K562 (cell line): ENCODE results near the gene RNF17. TPM values are rescaled to one million over a fixed set of nuclear protein-coding genes. Genes with fewer than 3 reads are reported as not detected.

Experiments
- ARID2 ChIP-seq: fragments of 450-650 bp; IDR thresholded peaks from 2 replicates; pipeline ENCODE4 v1.6.1; 2017; ENCODE audit warnings: antibody characterized with exemption, mild to moderate bottlenecking
- CBFB ChIP-seq: sonication (generic); formaldehyde crosslinking; IDR thresholded peaks from 2 replicates; pipeline ENCODE4 v1.4.0; 2020; ENCODE audit warnings: mild to moderate bottlenecking, missing genetic modification reagents
- EP400 ChIP-seq: fragments of 450-650 bp; IDR thresholded peaks from 2 replicates; pipeline ENCODE4 v1.6.1; 2017; ENCODE audit warnings: antibody characterized with exemption, mild to moderate bottlenecking, moderate library complexity
- HES1 ChIP-seq: fragments of 450-650 bp; IDR thresholded peaks from 2 replicates; pipeline ENCODE4 v1.6.1; 2016; ENCODE audit warnings: low read depth, mild to moderate bottlenecking, moderate library complexity
- OTX1 ChIP-seq: fragments of 450-650 bp; formaldehyde crosslinking; IDR thresholded peaks from 2 replicates; pipeline ENCODE4 v1.4.0; 2022; ENCODE audit warnings: mild to moderate bottlenecking
- RBM25 ChIP-seq: fragments of 200-400 bp; formaldehyde crosslinking; IDR thresholded peaks from 2 replicates; pipeline ENCODE4 v1.6.1; 2018; ENCODE audit warnings: low read length, low read depth, moderate library complexity; ENCODE audit not compliant: severe bottlenecking
- polyA plus RNA-seq, 8 experiments: library from polyadenylated mRNA; depleted of rRNA in 4 of 8; stranded (reverse) in 5 of 8; unstranded in 3 of 8; fragments of >200 nt; fragmentation: Nextera tagmentation in 2 of 8; fragmentation: Illumina TruSeq in 1 of 8; extraction: Ambion mirVana in 2 of 8; extraction: Trizol in 1 of 8; gene quantifications; 2 replicates each; pipeline versions ENCODE4 v1.2.1 to v1.2.3, GENCODE V29; 2011 to 2014; ENCODE audit warnings: inconsistent platforms in 1 of 8, missing spikeins in 1 of 8
- total RNA-seq, 7 experiments: library from RNA; depleted of rRNA in 6 of 7; stranded (reverse); fragments of >200 nt in 6 of 7; fragmentation: Illumina TruSeq in 2 of 7; extraction: Trizol in 2 of 7; gene quantifications; 2 replicates each; pipeline versions ENCODE4 v1.2.1 to v1.2.3, GENCODE V29; 2011 to 2021; ENCODE audit warnings: low replicate concordance in 1 of 7
- TF ChIP-seq, protein P1 (sequence below): sonication (generic); formaldehyde crosslinking; IDR thresholded peaks from 2 replicates; pipeline ENCODE4 v1.8.1; 2023; ENCODE audit warnings: missing genetic modification reagents, mild to moderate bottlenecking, borderline replicate concordance
- TF ChIP-seq, protein P2 (sequence below): fragments of 250-450 bp; sonication (Bioruptor Pico); IDR thresholded peaks from 2 replicates; pipeline ENCODE4 v1.5.0; 2020; ENCODE audit warnings: mild to moderate bottlenecking, borderline replicate concordance
- TF ChIP-seq, protein P3 (sequence below): sonication (generic); formaldehyde crosslinking; IDR thresholded peaks from 2 replicates; pipeline ENCODE4 v1.8.0; 2022; ENCODE audit warnings: mild to moderate bottlenecking, low read depth, missing genetic modification reagents

RNF17 gene
- total and polyA plus RNA-seq, 9 of the 15 experiments (the other 6 are each of a cell fraction or from before 2014, with no cell fraction given) = 0.11 to 0.90 (median 0.58) TPM

- no peak for TF ChIP-seq CBFB (CRISPR knock-in tag)
- no peak for TF ChIP-seq RBM25
- TF ChIP-seq HES1 = no peak
- TF ChIP-seq, protein P1, sequence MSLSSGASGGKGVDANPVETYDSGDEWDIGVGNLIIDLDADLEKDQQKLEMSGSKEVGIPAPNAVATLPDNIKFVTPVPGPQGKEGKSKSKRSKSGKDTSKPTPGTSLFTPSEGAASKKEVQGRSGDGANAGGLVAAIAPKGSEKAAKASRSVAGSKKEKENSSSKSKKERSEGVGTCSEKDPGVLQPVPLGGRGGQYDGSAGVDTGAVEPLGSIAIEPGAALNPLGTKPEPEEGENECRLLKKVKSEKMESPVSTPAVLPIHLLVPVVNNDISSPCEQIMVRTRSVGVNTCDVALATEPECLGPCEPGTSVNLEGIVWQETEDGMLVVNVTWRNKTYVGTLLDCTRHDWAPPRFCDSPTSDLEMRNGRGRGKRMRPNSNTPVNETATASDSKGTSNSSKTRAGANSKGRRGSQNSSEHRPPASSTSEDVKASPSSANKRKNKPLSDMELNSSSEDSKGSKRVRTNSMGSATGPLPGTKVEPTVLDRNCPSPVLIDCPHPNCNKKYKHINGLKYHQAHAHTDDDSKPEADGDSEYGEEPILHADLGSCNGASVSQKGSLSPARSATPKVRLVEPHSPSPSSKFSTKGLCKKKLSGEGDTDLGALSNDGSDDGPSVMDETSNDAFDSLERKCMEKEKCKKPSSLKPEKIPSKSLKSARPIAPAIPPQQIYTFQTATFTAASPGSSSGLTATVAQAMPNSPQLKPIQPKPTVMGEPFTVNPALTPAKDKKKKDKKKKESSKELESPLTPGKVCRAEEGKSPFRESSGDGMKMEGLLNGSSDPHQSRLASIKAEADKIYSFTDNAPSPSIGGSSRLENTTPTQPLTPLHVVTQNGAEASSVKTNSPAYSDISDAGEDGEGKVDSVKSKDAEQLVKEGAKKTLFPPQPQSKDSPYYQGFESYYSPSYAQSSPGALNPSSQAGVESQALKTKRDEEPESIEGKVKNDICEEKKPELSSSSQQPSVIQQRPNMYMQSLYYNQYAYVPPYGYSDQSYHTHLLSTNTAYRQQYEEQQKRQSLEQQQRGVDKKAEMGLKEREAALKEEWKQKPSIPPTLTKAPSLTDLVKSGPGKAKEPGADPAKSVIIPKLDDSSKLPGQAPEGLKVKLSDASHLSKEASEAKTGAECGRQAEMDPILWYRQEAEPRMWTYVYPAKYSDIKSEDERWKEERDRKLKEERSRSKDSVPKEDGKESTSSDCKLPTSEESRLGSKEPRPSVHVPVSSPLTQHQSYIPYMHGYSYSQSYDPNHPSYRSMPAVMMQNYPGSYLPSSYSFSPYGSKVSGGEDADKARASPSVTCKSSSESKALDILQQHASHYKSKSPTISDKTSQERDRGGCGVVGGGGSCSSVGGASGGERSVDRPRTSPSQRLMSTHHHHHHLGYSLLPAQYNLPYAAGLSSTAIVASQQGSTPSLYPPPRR = no peak
- TF ChIP-seq EP400 = no peak
- no peak for TF ChIP-seq ARID2
- TF ChIP-seq, protein P2, sequence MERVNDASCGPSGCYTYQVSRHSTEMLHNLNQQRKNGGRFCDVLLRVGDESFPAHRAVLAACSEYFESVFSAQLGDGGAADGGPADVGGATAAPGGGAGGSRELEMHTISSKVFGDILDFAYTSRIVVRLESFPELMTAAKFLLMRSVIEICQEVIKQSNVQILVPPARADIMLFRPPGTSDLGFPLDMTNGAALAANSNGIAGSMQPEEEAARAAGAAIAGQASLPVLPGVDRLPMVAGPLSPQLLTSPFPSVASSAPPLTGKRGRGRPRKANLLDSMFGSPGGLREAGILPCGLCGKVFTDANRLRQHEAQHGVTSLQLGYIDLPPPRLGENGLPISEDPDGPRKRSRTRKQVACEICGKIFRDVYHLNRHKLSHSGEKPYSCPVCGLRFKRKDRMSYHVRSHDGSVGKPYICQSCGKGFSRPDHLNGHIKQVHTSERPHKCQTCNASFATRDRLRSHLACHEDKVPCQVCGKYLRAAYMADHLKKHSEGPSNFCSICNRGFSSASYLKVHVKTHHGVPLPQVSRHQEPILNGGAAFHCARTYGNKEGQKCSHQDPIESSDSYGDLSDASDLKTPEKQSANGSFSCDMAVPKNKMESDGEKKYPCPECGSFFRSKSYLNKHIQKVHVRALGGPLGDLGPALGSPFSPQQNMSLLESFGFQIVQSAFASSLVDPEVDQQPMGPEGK (CRISPR knock-in tag) = no peak
- no peak for TF ChIP-seq OTX1 (CRISPR knock-in tag)
- TF ChIP-seq, protein P3, sequence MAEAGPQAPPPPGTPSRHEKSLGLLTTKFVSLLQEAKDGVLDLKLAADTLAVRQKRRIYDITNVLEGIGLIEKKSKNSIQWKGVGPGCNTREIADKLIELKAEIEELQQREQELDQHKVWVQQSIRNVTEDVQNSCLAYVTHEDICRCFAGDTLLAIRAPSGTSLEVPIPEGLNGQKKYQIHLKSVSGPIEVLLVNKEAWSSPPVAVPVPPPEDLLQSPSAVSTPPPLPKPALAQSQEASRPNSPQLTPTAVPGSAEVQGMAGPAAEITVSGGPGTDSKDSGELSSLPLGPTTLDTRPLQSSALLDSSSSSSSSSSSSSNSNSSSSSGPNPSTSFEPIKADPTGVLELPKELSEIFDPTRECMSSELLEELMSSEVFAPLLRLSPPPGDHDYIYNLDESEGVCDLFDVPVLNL (CRISPR knock-in tag) = no peak
These were observed 128.9 kb downstream of the RNF17 start (continued) for GRCh38 chr13:24892829-24893228.
